Small intestine (tissue), 7 donors: Measurements from ENCODE around the gene HMCN1. TPM values are rescaled to one million over a fixed set of nuclear protein-coding genes. Genes with fewer than 3 reads are reported as not detected.

ENCODE experiments used
- DNase-seq, 2 donors: peaks; one replicate each; pipeline versions ENCODE4 v3.0.0 to v3.0.0-alpha.2; 2013
- FAIRE-seq: peaks from 2 replicates; lab custom pipeline; 2012; peaks lifted over from hg19 to GRCh38; lab: Jason Lieb, UNC
- H3K27ac ChIP-seq, 3 donors: one replicate each; pipeline ENCODE4 v1.5.1; 2013; ENCODE audit warnings: low read length in 2 of 3, mild to moderate bottlenecking in 2 of 3, control low read depth in 1 of 3, inconsistent platforms in 1 of 3, low read depth in 1 of 3, moderate library complexity in 1 of 3
- H3K27me3 ChIP-seq, 3 donors: one replicate each; pipeline ENCODE4 v1.6.1; 2013; ENCODE audit warnings: low read length in 3 of 3, inconsistent platforms in 1 of 3; ENCODE audit not compliant: control insufficient read depth in 3 of 3, insufficient read depth in 3 of 3
- H3K36me3 ChIP-seq, 3 donors: one replicate each; pipeline ENCODE4 v1.6.1; 2013; ENCODE audit warnings: low read length in 3 of 3, inconsistent platforms in 1 of 3, low read depth in 1 of 3, mild to moderate bottlenecking in 1 of 3, moderate library complexity in 1 of 3; ENCODE audit not compliant: control insufficient read depth in 3 of 3, insufficient read depth in 2 of 3
- H3K4me1 ChIP-seq, 3 donors: one replicate each; pipeline ENCODE4 v1.6.1; 2013; ENCODE audit warnings: low read length in 2 of 3, inconsistent platforms in 1 of 3, low read depth in 1 of 3, mild to moderate bottlenecking in 1 of 3, moderate library complexity in 1 of 3; ENCODE audit not compliant: control insufficient read depth in 3 of 3, insufficient read depth in 2 of 3
- H3K4me3 ChIP-seq, 3 donors: one replicate each; pipeline ENCODE4 v1.5.1; 2013; ENCODE audit warnings: low read length in 3 of 3, control low read depth in 1 of 3, inconsistent platforms in 1 of 3, low read depth in 1 of 3, mild to moderate bottlenecking in 1 of 3, moderate library complexity in 1 of 3
- H3K9me3 ChIP-seq, 2 donors: one replicate each; pipeline ENCODE4 v1.6.1; 2013; ENCODE audit warnings: low read depth in 1 of 2, low read length in 1 of 2; ENCODE audit not compliant: control insufficient read depth in 2 of 2, insufficient read depth in 1 of 2
- WGBS, 3 donors: extraction: QIAGEN DNeasy Blood & Tissue Kit; methylation state at CpG; one replicate each; pipeline ENCODE4 v1.1.7; 2013; 5-methylcytosine and 5-hydroxymethylcytosine counted together
- polyA plus RNA-seq, 4 donors: library from polyadenylated mRNA; stranded (reverse) in 3 of 4; unstranded in 1 of 4; fragments of 200-250 nt in 3 of 4; fragments of 120-200 nt in 1 of 4; gene quantifications; one replicate each; pipeline versions ENCODE4 v1.2.1 to v1.2.3, GENCODE V29; 2013
- donor health status: healthy with polysubstance abuse.
- donor health status: control.
- donor health status: control.
- donor health status: Bipolar disorder and iron deficiency.
- donor health status: healthy.

HMCN1 gene
- polyA plus RNA-seq, 4 donors: under 0.01 to 1.9 (median 0.62) TPM

- Histone ChIP-seq H3K9me3 (no peaks in the 10 kb centered on the region), H3K4me1 (no peaks in the 10 kb centered on the region), H3K27ac (no peak overlapping the region), H3K27me3 (no peaks in the 10 kb centered on the region), H3K36me3 (no peaks in the 10 kb centered on the region), H3K4me3 (no peak overlapping the region)
- FAIRE-seq (no peak), DNase-seq (no peak)
- WGBS, 3 donors: 72 to 89% (median 79%) methylated on average over 2 of the region's 2 CpGs
These were observed 262.0 kb downstream of the HMCN1 start for GRCh38 chr1:185996211-185996610.

- Histone ChIP-seq H3K27ac (no peak overlapping the region), H3K27me3 (no peaks in the 10 kb centered on the region), H3K9me3 (no peaks in the 10 kb centered on the region), H3K36me3 (no peaks in the 10 kb centered on the region), H3K4me3 (no peak overlapping the region), H3K4me1 (no peaks in the 10 kb centered on the region)
- no peak for FAIRE-seq
- no peak for DNase-seq
- WGBS, 3 donors: 70 to 83% (median 72%) methylated on average over 2 of the region's 2 CpGs
These were observed 264.2 kb downstream of the HMCN1 start for GRCh38 chr1:185998391-185998790.

- Histone ChIP-seq H3K9me3 (no peaks in the 10 kb centered on the region), H3K36me3 (no peaks in the 10 kb centered on the region), H3K27me3 (no peaks in the 10 kb centered on the region), H3K4me3 (no peak overlapping the region), H3K4me1 (no peaks in the 10 kb centered on the region), H3K27ac (no peak overlapping the region)
- WGBS, 3 donors: 79 to 90% (median 86%) methylated on average over 2 of the region's 2 CpGs
- FAIRE-seq (no peak), DNase-seq (no peak)
These were observed 268.2 kb downstream of the HMCN1 start for GRCh38 chr1:186002406-186002805.

GRCh38 chr1:186009039-186009737 lies 275.0 kb downstream of the HMCN1 start:
- WGBS, 3 donors: 66 to 68% (median 68%) methylated on average over 1 of the region's 1 CpG
- FAIRE-seq (no peak), DNase-seq (no peak)
- Histone ChIP-seq H3K36me3 (no peaks in the 10 kb centered on the region), H3K4me1 (no peaks in the 10 kb centered on the region), H3K4me3 (no peak overlapping the region), H3K9me3 (no peaks in the 10 kb centered on the region), H3K27ac (no peak overlapping the region), H3K27me3 (no peaks in the 10 kb centered on the region)

GRCh38 chr1:186014370-186015037 lies 280.3 kb downstream of the HMCN1 start:
- no peaks in the 10 kb centered on the region for H3K4me1 ChIP-seq
- no peak for DNase-seq
- no peaks in the 10 kb centered on the region for H3K36me3 ChIP-seq
- H3K27me3 ChIP-seq: no peaks in the 10 kb centered on the region
- H3K9me3 ChIP-seq: no peaks in the 10 kb centered on the region
- no peak overlapping the region for H3K4me3 ChIP-seq
- FAIRE-seq: no peak
- H3K27ac ChIP-seq: no peak overlapping the region

- H3K4me3 ChIP-seq: no peak overlapping the region
- no peaks in the 10 kb centered on the region for H3K27me3 ChIP-seq
- H3K36me3 ChIP-seq: no peaks in the 10 kb centered on the region
- H3K9me3 ChIP-seq: no peaks in the 10 kb centered on the region
- DNase-seq: no peak
- no peak overlapping the region for H3K27ac ChIP-seq
- H3K4me1 ChIP-seq: no peaks in the 10 kb centered on the region
- no peak for FAIRE-seq
These were observed 282.7 kb downstream of the HMCN1 start for GRCh38 chr1:186016856-186017255.

- Histone ChIP-seq H3K27ac (no peak overlapping the region), H3K27me3 (no peaks in the 10 kb centered on the region), H3K36me3 (no peaks in the 10 kb centered on the region), H3K4me3 (no peak overlapping the region), H3K4me1 (no peaks in the 10 kb centered on the region), H3K9me3 (no peaks in the 10 kb centered on the region)
- DNase-seq: no peak
- 80 to 85% (median 84%) methylated on average over 1 of the region's 1 CpG for WGBS, 3 donors
- FAIRE-seq: no peak
These were observed 288.0 kb downstream of the HMCN1 start for GRCh38 chr1:186022184-186022583.

- H3K27me3 ChIP-seq: no peaks in the 10 kb centered on the region
- no peak overlapping the region for H3K4me3 ChIP-seq
- H3K27ac ChIP-seq: no peak overlapping the region
- WGBS, 3 donors: 41 to 70% (median 61%) methylated on average over 1 of the region's 1 CpG
- no peak for FAIRE-seq
- DNase-seq: no peak
- H3K9me3 ChIP-seq: no peaks in the 10 kb centered on the region
- H3K36me3 ChIP-seq: no peaks in the 10 kb centered on the region
- H3K4me1 ChIP-seq: no peaks in the 10 kb centered on the region
These were observed 292.8 kb downstream of the HMCN1 start for GRCh38 chr1:186026946-186027345.
